HepG2 (cell line): ENCODE results near the gene MCM3AP. TPM values are rescaled to one million over a fixed set of nuclear protein-coding genes. Genes with fewer than 3 reads are reported as not detected.
A peak's percentile ranks its signal among the peaks of the same experiment; 100 is the strongest.

Experiments used
- CEBPB ChIP-seq: IDR thresholded peaks from 2 replicates; pipeline ENCODE4 v1.6.1; 2011; ENCODE audit warnings: low read depth, low read length, improper control_type of control experiment, borderline replicate concordance
- DR1 ChIP-seq: sonication (generic); formaldehyde crosslinking; IDR thresholded peaks from 2 replicates; pipeline ENCODE4 v1.8.0; 2021; ENCODE audit warnings: mild to moderate bottlenecking, missing genetic modification reagents, inconsistent platforms
- ELF3 ChIP-seq: IDR thresholded peaks from 2 replicates; pipeline ENCODE4 v1.6.1; 2016; ENCODE audit warnings: missing genetic modification reagents, missing compliant biosample characterization
- GATAD1 ChIP-seq: IDR thresholded peaks from 2 replicates; pipeline ENCODE4 v1.6.1; 2016; ENCODE audit warnings: missing genetic modification reagents, missing compliant biosample characterization
- POLR2G ChIP-seq: fragments of 200-400 bp; formaldehyde crosslinking; IDR thresholded peaks from 2 replicates; pipeline ENCODE4 v1.6.1; 2018; ENCODE audit warnings: mild to moderate bottlenecking, low read depth, low read length, moderate library complexity
- SALL1 ChIP-seq: sonication (generic); formaldehyde crosslinking; IDR thresholded peaks from 2 replicates; pipeline ENCODE4 v1.8.0; 2022; ENCODE audit warnings: mild to moderate bottlenecking, missing genetic modification reagents
- SAP130 ChIP-seq: IDR thresholded peaks from 2 replicates; pipeline ENCODE4 v1.6.1; 2016; ENCODE audit warnings: low read depth
- SP4 ChIP-seq: sonication (generic); formaldehyde crosslinking; IDR thresholded peaks from 2 replicates; pipeline ENCODE4 v1.8.1; 2023; ENCODE audit warnings: mild to moderate bottlenecking, missing genetic modification reagents
- TEAD3 ChIP-seq: optimal IDR thresholded peaks from 2 replicates; pipeline ENCODE3; 2016; ENCODE audit warnings: borderline replicate concordance
- ZBTB38 ChIP-seq: sonication (generic); formaldehyde crosslinking; IDR thresholded peaks from 2 replicates; pipeline ENCODE4 v1.5.1; 2020; ENCODE audit warnings: mild to moderate bottlenecking, missing genetic modification reagents
- ZNF280D ChIP-seq: sonication (generic); formaldehyde crosslinking; IDR thresholded peaks from 2 replicates; pipeline ENCODE4 v1.5.1; 2020; ENCODE audit warnings: mild to moderate bottlenecking, missing genetic modification reagents
- ZNF687 ChIP-seq: sonication (generic); formaldehyde crosslinking; IDR thresholded peaks from 2 replicates; pipeline ENCODE4 v1.5.1; 2020; ENCODE audit warnings: mild to moderate bottlenecking, missing genetic modification reagents, moderate library complexity
- ZNF883 ChIP-seq: sonication (generic); formaldehyde crosslinking; IDR thresholded peaks from 2 replicates; pipeline ENCODE4 v1.5.1; 2020; ENCODE audit warnings: mild to moderate bottlenecking, missing genetic modification reagents; ENCODE audit errors: not compliant biosample characterization
- polyA plus RNA-seq, 8 experiments: library from polyadenylated mRNA; depleted of rRNA in 3 of 8; stranded (reverse) in 7 of 8; unstranded in 1 of 8; fragments of >200 nt; fragmentation: Illumina TruSeq in 4 of 8; extraction: Trizol in 4 of 8; gene quantifications; 2 replicates each; pipeline versions ENCODE4 v1.2.1 to v1.2.3, GENCODE V29; 2011 to 2016; ENCODE audit warnings: low read depth in 4 of 8, missing spikeins in 1 of 8, mixed read lengths in 1 of 8; ENCODE audit not compliant: insufficient read depth in 1 of 8
- total RNA-seq, 5 experiments: library from RNA; depleted of rRNA; stranded (reverse); fragments of >200 nt; fragmentation: Illumina TruSeq; extraction: Trizol; gene quantifications; 2 replicates each; pipeline ENCODE4 v1.2.3, GENCODE V29; 2016; ENCODE audit warnings: low read depth in 1 of 5

MCM3AP gene
- total and polyA plus RNA-seq, 2 of the 13 experiments (the other 11 are each of a cell fraction or from before 2014, with no cell fraction given) = 27.0 to 54.7 TPM

- TF ChIP-seq SAP130 (CRISPR knock-in tag) = peak; percentile 91
- peak; percentile 95 for TF ChIP-seq ZNF687
- peak; percentile 49; the same call in 1 of the 2 replicates for TF ChIP-seq SP4 (CRISPR knock-in tag)
- peak; percentile 52 for TF ChIP-seq ZBTB38
- peak; percentile 40; the same call in 1 of the 2 replicates for TF ChIP-seq POLR2G
- no peak; the same call in 1 of the 2 replicates for TF ChIP-seq DR1 (CRISPR knock-in tag)
- TF ChIP-seq ELF3 = peak; percentile 69
- TF ChIP-seq ZNF883 (CRISPR knock-in tag) = peak; percentile 31
- no peak for TF ChIP-seq ZNF280D (CRISPR knock-in tag)
- TF ChIP-seq SALL1 (CRISPR knock-in tag) = peak; percentile 63; the same call in 1 of the 2 replicates
- TF ChIP-seq TEAD3 = peak; percentile 9
- no peak for TF ChIP-seq CEBPB
- peak; percentile 69 for TF ChIP-seq GATAD1 (CRISPR knock-in tag)
- TF ChIP-seq, all 625 proteins: peak for 98
These were observed 10.8 kb upstream of the MCM3AP start (continued) for GRCh38 chr21:46295996-46296752.
